GM18519 (cell line): ENCODE results near the gene ZNF407.

Experiments used
- ATAC-seq: cut with Tn5 transposase; IDR thresholded peaks from one replicate; pipeline ENCODE4 v1.9.1; 2021; ENCODE audit warnings: mild to moderate bottlenecking, moderate library complexity; ENCODE audit not compliant: unreplicated experiment, low FRiP score

The ZNF407 gene

DNA sequence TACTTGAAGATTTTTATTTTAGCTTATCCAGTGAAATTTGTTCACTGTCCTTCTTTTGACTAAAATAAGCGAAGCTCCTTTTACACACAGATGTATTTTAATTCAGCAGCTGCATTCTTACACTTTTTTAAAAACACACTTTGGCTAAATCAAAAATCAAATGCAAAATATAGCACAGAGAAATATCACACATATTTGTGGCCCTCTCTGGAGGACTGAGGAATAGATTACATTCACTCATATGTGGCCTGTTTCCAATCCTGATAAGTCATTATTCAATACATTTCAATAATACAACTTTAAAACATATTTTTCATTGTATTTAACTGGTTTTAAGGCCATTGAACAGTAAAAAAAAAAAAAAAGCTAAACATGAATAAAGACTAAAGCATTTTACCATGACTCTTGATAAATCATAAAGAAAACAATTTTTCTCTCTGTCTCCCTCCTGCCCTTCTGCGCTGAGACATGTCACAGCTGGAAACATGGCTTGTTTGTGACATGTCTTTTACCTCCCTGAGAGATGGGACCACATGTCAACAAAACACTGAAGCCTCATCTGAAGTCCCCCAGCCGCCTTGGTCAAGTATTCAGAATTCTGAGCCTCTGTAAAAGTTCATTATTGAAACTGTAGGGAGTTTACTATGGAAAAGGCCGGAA, 221.0 kb downstream of the ZNF407 start:
- no peak for ATAC-seq

DNA sequence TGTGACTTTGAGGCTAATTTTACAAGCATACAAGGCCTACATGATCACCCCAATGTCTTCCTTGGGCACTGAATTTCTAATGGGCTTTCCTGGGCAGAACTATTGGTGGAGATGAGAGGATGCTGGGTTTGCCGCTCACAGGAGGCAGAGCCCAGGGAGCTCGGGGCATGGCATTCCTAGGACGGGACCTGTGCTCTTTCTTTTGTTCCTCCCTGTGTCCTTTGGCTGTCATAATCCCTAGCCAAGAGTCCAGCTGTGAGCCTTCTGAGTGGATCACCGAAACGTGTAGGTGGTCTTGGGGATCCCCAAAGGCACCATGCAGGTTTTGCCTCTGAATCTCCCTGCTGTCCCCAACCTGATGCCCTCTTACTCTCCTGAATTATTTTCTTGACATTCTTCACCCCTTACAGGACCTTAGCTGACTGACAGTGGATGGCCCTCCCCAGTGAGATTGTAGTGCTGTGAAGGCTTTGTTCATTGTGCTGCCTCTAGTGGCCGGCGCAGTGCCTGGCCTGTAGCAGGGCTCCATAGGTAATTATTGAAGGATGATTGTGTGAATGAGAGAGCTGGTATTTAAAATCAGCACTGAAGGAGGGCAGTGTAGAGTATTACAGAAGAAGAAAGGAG, 221.9 kb downstream of the ZNF407 start:
- peak; percentile 98 for ATAC-seq

DNA sequence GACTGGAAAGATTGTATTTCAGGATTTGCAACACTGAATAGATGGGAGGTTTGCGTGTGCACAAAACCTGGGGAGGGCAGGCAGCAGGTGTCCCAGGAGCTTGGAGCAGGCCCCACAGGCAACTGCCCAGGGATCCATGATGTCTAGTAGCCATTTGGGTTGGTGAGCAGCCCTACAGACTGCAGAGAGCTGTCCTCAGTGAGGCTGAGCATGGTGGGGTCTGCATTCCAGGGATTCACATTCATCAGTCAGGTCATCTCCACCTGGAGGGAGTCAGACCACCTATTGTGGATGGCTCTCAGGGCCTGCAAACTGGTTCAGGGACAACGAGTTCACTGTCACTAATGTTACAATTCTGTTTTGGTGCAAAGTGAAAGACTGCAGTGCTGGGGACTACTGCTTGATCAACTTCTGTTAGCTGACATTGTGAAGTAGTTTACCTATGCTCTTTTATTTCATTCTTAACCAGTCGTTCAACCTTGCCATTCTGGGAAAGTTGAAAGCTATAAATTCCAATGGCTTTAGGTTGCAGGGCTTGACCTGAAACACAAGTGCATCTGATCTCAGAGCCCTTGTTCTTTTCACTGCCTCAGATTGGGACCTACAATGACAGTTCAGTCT, 222.6 kb downstream of the ZNF407 start:
- no peak for ATAC-seq

DNA sequence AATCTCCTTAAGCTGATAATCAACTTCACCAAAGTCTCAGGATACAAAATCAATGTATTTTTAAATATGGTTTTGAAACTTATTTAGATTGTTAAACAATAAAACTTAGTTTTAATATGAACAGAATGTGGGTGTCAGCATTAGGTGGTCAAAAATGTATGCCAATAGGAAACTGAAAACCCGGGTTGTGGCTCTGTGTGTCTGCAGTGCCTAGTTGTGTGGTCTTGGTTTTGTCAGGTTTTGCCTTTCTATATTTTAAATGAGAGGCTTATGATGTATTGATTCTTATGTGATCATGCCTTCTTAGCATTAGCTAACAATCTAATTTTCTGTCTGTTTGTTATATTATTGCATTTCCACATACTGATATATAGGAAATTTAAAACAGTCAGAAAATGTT, 227.8 kb downstream of the ZNF407 start:
- no peak for ATAC-seq

DNA sequence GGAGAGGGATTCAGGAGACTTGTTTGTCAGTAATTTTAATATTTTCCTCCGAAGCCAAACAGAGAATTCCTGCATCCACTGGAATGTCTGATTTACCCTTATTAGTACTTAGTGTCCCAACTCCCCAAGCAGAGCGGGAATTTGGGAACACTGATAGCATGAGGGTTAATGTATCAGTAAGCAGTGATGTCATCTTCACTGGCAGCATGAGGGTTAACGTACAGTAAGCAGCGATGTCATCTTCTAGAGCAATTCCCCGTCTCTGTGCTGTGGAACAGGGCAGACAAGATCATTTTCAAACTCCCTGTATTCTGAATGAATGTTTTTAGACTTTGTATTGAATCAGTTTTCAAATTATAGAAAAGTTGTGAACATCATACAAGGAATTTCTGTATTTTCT, 228.9 kb downstream of the ZNF407 start:
- ATAC-seq, result no peak

DNA sequence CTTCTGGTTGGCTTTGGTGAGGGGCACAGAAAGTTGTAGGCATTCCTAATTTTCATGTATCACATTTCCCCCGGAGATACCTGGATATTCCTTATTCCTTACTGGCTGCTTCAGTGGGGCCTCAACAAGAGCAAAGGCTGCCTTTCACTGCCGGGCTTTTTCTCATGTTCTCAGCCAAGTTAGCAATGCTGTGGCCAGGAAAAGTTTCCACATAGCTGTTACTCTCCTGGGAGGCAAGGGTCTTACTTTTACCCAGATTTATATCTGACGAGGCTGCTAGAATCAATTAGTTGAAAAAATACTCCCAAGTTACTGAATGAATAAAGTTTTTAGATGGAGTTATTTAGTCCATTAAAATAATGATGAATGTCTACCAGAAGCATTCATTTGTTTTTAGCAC, 230.5 kb downstream of the ZNF407 start:
- no peak for ATAC-seq

DNA sequence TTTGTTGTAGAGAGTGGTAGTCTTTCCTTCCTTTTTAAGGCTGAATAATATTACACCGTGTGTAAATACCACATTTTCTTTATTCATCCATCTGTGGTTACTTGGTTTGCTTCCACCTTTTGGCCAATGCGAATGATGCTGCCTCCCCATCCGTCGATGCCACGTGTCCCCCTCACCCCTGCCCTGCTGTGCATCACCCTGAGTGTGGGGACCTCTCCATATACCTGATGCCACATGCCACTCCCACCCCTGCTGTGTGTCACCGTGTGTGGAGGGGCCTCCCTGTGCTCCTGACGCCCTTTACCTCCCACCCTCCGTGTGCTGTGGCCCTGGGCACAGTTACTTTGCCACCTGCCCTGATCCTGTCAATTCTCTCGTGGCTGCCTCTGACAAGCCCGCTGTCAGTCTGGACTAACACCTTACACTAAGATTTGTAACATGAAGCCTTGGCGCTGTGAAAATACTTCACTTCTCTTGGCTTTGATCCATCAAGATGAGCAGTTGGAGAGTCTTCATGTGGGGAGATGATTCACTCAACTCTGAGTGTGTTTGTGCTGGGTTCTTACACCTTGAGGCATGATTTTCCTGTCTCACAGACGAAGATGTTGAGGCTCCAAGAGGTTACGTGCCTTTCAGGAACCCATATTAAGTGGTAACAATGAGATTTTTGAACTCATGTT, 234.0 kb downstream of the ZNF407 start:
- no peak for ATAC-seq

DNA sequence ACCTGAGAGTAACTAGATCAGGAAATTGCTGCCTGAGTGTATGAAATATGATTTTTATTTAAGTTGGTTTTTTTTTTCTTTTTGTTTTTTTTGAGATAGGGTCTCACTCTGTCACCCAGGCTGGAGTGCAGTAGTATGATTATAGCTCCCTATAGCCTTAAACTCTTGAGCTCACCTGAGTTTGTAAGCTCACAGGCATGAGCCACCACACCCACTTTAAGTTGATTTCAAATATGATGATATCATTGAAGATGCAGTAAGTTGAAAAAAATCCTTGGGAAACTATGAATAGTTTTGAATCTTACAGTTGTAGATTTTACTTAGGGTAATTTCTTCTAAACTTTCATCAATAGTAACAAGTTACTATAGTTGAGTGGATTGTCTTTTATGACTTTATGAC, 234.7 kb downstream of the ZNF407 start:
- ATAC-seq, result no peak

DNA sequence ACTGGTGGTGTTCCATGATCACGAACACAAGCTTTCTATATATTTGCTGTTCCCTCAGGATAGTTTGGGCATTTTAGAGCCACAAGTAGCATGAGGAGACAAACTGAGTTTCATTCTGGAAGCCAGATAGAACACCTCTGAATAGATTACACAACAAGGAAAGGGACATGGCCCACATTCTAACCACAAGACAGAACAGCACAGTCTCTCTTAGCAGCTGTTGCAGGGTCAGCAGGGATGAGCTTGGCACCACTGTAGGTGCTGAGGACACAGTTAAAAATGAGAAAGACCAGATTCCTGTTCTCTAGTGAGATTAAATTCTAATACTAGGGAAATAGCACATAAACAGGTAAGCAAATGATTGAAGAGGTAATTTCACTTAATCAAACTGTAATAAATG, 235.3 kb downstream of the ZNF407 start:
- no peak for ATAC-seq

DNA sequence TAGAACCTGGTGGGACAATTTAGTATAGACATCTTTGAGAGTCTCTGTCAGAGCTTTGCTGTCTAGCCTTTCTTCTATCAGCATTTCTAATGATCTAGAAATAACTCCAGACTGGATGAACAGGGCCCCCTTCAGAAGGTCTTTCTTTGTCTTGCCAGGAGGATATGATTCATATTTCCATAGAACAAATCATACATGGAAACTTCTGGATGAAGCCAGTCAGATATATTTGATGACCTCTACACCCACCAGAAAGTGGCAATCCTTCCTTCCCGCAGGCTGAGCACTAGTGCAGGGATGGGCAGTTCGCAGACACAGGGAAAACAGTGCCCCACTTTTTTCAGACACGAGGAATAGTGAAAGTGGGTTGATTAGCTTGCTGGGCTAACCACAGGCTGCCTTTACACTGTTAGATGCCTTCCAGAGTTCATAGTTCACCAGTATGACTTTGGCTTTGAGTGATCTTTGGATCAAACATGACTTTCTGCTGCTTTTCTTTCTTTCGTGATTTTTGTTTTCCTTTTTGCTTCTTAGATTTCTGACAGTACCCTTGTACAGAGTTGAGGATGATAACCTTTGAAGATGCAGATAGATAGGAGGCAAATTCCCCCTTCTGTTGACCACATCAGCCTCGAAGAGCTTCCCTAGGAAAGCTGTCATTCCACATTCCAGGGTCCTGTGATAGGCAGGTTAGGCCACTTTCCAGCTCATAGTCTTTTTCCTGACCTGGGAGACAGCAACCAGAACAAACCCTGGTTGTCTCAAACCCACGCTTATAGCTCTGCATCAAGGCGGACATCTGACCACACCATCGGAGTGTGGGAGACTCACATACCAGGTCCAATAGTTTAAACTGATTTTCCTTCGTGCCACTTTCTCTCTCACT, 237.0 kb downstream of the ZNF407 start:
- ATAC-seq, result no peak

DNA sequence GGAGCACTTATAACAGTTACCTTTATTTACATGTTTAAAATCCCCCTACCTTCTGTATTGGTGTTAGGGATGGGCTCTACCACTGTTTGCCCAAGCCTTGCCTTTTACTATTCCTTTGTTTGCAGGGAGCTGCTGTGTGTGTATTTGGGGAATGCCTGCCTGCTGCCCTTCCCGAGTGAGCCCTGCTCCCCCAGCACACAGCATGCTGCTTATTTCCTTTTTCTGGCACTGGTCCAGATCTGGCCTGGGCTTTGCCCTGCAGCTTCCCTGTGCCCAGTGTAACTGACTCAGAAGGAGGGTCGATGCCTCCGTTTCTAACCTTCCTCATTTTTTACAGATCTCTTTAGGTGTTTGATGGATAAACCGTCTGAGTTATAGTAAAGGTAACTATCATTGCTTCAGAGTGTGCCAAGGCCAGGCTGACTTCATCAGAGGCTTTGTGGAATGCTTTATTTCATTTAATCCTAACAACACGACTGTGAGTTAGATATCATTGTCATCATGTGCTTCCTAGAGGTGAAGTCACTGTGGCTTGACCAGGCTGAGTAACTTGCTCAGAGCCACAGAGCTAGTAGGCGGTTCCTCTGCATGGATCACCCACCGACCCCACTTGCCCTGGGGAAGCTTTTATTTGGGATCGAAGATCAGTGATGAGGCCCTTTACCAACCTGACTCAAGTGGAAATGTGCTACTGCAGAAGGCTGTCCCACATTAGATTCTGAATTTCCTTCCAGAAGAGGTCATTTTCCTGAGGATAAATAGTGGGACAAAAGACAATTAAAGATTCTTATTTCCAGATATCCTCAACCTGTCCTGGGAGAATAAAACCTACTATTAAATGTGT, 238.8 kb downstream of the ZNF407 start:
- ATAC-seq, result no peak

DNA sequence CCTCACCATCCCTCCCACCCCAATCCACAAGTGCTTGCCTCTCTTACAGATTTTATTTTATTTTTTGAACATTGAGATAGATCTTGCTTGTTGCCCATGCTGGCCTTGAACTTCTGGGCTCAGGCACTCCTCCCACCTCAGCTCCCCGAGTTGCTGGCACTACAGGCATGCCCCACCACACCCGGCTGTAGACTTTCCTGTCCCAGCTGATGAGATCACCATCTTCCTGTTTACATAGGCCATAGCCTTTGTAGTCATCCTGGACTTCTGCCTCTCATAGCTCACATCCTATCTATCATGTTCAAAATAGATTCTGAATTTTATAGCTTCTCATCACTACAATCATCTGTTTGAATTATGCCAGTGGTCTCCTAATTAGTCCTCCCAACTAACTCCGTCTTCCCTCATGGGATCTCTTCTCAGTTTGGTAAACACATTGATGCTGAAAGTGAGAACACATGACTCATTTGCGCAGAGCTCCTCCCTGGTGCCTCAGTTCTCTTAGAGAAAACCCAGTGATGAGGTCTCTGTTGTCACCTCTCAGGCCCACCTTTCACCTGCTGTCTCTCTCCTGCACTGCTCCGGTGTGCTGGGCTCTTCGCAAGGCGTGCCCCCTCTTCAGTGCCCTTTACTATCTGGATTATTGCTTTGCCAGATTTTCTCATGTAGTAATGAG, 243.0 kb downstream of the ZNF407 start:
- no peak for ATAC-seq

DNA sequence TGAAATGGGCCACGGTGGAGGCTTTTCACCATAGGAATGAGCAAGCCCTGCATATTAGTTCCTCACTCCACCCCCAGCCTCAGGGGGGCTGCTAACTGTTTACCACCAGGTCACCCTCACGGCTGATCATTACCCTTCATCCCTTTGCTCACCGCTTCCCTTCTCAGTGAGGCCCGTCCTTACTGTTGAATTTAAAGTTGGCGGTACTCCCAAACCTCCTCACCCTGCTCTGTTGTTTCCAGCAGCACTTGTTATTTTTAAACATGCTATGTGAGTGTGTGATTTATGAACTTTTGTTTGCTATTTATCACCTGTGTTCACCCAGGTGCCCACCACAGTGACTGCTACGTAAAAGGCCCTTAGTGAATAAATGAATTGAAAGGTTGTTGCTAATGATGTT, 243.6 kb downstream of the ZNF407 start:
- ATAC-seq, result no peak

DNA sequence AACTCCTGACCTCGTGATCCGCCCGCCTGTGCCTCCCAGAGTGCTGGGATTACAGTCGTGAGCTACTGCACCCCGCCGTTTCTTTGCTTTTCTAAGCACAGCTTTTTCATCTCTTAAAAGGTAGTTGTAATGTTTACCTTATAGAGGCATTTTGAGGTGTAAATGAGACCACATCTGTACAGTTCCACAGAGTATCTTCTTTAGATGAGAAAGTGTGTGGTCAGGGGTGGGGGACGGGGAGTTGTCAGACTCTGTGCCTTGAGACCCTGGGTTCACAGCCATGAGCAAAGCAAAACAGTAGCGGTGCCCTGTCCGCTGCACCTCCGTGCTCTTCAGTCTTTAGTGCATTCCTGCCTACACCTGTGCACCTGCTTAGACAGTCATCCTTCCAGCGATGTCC, 251.6 kb downstream of the ZNF407 start:
- ATAC-seq, result no peak

DNA sequence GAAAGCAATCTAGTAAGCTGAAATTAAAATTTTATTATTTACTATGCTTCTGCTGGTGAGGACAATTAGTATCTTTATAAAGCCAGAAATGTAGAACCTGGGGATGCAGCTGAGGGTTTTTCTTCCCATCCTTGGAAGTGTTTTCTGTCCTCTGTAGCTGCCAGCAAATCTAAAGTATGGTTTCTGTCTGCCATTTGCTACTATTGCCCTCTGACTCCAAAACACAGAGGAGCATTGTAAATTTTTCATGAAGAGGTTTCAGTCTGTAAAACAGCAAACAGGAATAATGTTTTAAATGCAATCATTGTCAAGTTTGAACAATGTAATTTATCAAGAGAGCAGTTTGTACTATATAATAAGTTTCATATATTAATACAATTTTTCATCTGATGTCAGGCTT, 258.8 kb downstream of the ZNF407 start:
- ATAC-seq, result no peak

DNA sequence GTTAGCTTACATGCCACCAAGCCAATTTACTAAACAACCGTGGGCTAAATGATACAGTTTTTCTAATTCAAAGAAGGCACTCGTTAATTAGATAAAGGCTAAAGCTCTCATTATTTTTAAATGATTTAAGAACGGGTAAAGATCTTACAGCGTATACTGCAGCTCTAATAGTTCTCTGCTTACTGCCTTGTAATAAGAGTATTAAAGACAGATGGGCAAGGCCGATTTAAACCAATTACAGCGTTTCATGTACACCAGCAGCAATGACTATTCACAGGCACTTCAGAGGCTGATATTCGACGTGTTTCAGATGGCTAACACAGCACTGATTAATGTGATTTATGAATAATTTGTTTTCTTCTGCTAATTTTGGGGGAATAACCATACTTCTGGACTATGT, 259.3 kb downstream of the ZNF407 start:
- ATAC-seq, result no peak

DNA sequence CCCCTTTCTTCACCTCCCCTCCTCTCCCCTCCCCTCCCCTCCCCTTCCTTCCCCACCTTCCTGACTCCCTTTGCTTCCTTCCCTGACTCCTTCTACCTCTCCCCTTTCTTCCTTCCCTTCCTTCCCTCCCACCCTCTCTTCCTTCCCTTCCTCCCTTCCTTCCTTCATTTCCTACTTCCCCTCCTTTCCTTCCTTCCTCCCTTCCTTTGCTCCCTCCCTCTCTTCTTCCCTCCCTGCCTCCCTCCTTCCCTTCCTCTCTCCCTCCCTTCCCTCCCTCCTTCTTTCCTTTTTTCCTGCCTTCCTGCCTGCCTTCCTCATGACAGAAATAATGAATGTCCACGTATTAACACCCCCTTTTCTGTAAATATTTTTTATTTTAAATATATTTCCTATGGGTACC, 260.2 kb downstream of the ZNF407 start:
- ATAC-seq, result no peak

DNA sequence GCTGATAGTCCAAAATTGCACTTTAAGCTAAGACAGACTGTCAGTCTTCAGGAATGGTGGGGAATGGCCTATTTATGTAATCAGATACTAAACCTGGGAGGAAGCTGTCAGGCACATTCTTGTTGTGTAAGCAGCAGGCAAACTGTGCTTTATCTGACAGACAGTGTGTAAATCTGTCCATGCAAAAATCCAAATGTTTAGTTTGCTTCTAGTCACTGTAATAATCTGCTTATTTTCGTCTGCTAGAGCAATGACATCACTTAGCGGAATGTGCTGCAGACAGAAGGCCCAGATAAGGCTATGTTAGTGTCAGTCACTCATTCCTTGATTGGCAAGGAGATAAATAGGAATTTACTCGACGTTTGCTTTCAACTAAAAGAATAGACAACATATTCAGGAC, 263.5 kb downstream of the ZNF407 start:
- ATAC-seq, result no peak

DNA sequence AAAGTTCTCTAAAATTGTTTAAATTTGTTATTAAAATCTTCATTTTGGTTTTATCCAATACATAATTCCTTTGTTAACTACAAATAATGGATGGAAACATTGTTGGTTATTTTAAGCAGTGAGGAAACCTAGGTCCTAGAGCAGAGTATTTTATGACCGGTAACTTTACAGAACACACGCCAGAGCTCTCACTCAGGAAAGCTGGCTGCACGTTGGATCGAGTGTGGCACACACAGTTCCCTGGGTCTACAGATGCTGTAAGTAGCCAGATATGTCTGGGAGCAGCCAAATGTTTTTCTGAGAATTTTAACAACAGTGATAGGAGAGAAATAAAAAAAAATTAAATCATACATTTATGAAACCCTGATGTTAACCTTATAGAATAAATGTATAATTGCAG, 264.4 kb downstream of the ZNF407 start:
- no peak for ATAC-seq
